ENCODE data around the gene CNN2.
A peak's percentile ranks its signal among the peaks of the same experiment; 100 is the strongest.

- TF ChIP-seq POLR2AphosphoS5 (IDR thresholded peaks at IDR 0.05; ENCODE audit: insufficient read depth in 1 of 2, low read depth in 1 of 2), result peak in 1 of 2 donors; percentile 46
- TF ChIP-seq, protein P1, sequence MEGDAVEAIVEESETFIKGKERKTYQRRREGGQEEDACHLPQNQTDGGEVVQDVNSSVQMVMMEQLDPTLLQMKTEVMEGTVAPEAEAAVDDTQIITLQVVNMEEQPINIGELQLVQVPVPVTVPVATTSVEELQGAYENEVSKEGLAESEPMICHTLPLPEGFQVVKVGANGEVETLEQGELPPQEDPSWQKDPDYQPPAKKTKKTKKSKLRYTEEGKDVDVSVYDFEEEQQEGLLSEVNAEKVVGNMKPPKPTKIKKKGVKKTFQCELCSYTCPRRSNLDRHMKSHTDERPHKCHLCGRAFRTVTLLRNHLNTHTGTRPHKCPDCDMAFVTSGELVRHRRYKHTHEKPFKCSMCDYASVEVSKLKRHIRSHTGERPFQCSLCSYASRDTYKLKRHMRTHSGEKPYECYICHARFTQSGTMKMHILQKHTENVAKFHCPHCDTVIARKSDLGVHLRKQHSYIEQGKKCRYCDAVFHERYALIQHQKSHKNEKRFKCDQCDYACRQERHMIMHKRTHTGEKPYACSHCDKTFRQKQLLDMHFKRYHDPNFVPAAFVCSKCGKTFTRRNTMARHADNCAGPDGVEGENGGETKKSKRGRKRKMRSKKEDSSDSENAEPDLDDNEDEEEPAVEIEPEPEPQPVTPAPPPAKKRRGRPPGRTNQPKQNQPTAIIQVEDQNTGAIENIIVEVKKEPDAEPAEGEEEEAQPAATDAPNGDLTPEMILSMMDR (IDR thresholded peaks at IDR 0.05), result no peak
These were observed 50.5 kb downstream of the CNN2 start for GRCh38 chr19:1076951-1077350.

Data from vagina (tissue), 2 donors.